Left renal pelvis (tissue), 4 donors: Measurements from ENCODE around the gene TMTC4. TPM values are rescaled to one million over a fixed set of nuclear protein-coding genes. Genes with fewer than 3 reads are reported as not detected.
"Not testable (repeated sequence)": the region's sequence is repeated elsewhere in the genome, so short reads cannot be mapped to it uniquely, and the experiment has no call there.

Experiments used
- DNase-seq, 4 donors: peaks; one replicate each; pipeline ENCODE4 v3.0.0-alpha.2; 2013; ENCODE audit warnings: low read depth in 4 of 4, low spot score in 3 of 4
- polyA plus RNA-seq, 4 donors: library from polyadenylated mRNA; unstranded; fragments of 120-200 nt; gene quantifications; one replicate each; pipeline ENCODE4 v1.2.1, GENCODE V29; 2013; ENCODE audit not compliant: insufficient read length in 4 of 4

TMTC4 gene
- polyA plus RNA-seq, 4 donors = 24.3 to 37.5 (median 35.7) TPM

- DNase-seq = no peak
Measured at GRCh38 chr13:100589178-100589725, 85.3 kb downstream of the TMTC4 start.

GRCh38 chr13:100588331-100589177 lies 86.0 kb downstream of the TMTC4 start, which contains the start of gene GGACT:
GGACT (minus strand) TSS chr13:100588789; CDS start chr13:100532591, 56,198 bp downstream.
- DNase-seq = peak in 1 of 4 donors; percentile 41

GRCh38 chr13:100584896-100585295 lies 89.7 kb downstream of the TMTC4 start:
- DNase-seq = no peak

- no peak for DNase-seq
Measured at GRCh38 chr13:100581504-100581903, 93.1 kb downstream of the TMTC4 start.

- DNase-seq = no peak
Measured at GRCh38 chr13:100581030-100581429, 93.6 kb downstream of the TMTC4 start.

- DNase-seq = no peak
Measured at GRCh38 chr13:100580045-100580444, 94.5 kb downstream of the TMTC4 start.

- not testable (repeated sequence) for DNase-seq
Measured at GRCh38 chr13:100577239-100577638, 97.4 kb downstream of the TMTC4 start.

GRCh38 chr13:100573121-100573520 lies 101.5 kb downstream of the TMTC4 start:
- DNase-seq = no peak

- DNase-seq = no peak
Measured at GRCh38 chr13:100566543-100566942, 108.1 kb downstream of the TMTC4 start.

GRCh38 chr13:100565286-100565685 lies 109.3 kb downstream of the TMTC4 start:
- no peak for DNase-seq

- DNase-seq = no peak
Measured at GRCh38 chr13:100564444-100565223, 110.0 kb downstream of the TMTC4 start.

GRCh38 chr13:100563779-100564178 lies 110.8 kb downstream of the TMTC4 start:
- no peak for DNase-seq

GRCh38 chr13:100561599-100562204 lies 112.9 kb downstream of the TMTC4 start:
- no peak for DNase-seq

GRCh38 chr13:100561158-100561499 lies 113.5 kb downstream of the TMTC4 start:
- no peak for DNase-seq

GRCh38 chr13:100560498-100561157 lies 114.0 kb downstream of the TMTC4 start:
- DNase-seq = no peak

- no peak for DNase-seq
Measured at GRCh38 chr13:100559886-100560285, 114.7 kb downstream of the TMTC4 start.
